Body of pancreas (tissue), 4 donors: ENCODE measurements around the gene EYA2.

ENCODE experiments used
- POLR2A ChIP-seq, 3 donors: fragments of 450-650 bp; IDR thresholded peaks; one replicate each; pipeline ENCODE4 v1.6.1; 2016; ENCODE audit warnings: antibody characterized with exemption in 3 of 3, mild to moderate bottlenecking in 2 of 3
- TF ChIP-seq, protein P1 (sequence below), 7 experiments: fragments of 450-650 bp in 4 of 7; fragments of 200-600 bp in 3 of 7; sonication (generic) in 3 of 7; IDR thresholded peaks; one replicate each; pipeline ENCODE4 v1.5.1; 2016 to 2019; ENCODE audit warnings: antibody characterized with exemption in 7 of 7

DNA sequence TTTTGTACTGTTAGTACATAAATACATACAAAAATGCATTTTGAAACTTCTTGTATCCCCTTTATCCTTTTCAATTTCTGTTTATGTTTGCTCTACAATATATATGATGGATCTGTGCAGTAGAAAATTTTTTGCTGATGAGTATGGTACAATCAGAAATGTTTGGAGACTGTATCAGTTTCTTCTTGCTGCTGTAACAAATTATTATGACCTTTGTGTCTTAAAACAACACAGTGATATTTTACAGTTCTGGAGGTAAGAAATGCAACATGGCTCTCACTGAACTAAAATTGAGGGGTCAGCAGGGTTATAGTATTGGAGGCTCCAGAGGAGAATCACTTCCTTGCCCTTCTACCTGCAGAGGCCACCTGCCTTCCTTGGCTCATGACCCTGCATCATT lies 184.4 kb downstream of the EYA2 start:
- TF ChIP-seq, protein P1, sequence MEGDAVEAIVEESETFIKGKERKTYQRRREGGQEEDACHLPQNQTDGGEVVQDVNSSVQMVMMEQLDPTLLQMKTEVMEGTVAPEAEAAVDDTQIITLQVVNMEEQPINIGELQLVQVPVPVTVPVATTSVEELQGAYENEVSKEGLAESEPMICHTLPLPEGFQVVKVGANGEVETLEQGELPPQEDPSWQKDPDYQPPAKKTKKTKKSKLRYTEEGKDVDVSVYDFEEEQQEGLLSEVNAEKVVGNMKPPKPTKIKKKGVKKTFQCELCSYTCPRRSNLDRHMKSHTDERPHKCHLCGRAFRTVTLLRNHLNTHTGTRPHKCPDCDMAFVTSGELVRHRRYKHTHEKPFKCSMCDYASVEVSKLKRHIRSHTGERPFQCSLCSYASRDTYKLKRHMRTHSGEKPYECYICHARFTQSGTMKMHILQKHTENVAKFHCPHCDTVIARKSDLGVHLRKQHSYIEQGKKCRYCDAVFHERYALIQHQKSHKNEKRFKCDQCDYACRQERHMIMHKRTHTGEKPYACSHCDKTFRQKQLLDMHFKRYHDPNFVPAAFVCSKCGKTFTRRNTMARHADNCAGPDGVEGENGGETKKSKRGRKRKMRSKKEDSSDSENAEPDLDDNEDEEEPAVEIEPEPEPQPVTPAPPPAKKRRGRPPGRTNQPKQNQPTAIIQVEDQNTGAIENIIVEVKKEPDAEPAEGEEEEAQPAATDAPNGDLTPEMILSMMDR (IDR thresholded peaks at IDR 0.05), result no peak
- no peak for TF ChIP-seq POLR2A (IDR thresholded peaks at IDR 0.05)
